Regular cardiac myocyte (primary cell): Measurements from ENCODE around the gene SLC5A9. TPM values are rescaled to one million over a fixed set of nuclear protein-coding genes. Genes with fewer than 3 reads are reported as not detected.

Experiments used
- total RNA-seq: library from RNA; depleted of rRNA; stranded (reverse); fragments of >200 nt; gene quantifications from 2 replicates; pipeline ENCODE4 v1.2.3, GENCODE V29; 2014

Gene SLC5A9
- total RNA-seq: not detected in 2 replicates

DNA sequence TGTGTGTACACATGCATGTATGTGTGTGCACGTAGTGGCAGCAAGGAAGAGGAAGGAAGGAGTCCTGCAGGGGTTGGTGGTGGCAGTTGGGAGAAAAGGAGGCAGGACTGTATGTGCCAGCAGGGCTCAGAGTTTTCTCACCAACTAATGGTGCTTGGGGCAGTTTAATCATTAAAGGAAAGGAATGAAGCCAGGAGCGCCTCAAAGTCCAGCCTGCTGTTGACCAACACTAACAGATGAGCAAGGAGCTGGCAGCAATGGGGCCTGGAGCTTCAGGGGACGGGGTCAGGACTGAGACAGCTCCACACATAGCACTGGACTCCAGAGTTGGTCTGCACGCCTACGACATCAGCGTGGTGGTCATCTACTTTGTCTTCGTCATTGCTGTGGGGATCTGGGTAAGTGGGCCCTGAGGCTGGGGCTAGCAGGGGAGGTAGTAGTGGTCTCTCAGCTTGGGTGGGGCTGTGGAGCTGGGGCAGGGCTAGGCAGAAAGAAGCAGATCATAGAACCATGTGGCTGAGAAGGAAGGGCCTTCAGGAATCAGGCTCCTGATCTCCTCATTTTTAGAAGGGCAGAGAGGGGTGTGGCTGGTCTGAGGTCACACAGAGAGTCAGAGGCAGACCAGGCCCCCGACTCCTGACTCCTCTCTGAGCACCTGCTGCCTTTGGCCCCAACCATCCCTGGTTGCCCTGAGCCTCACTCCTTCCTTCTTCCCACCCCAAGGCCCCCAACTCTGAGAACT, at the start of gene SLC5A9:
SLC5A9 (plus strand) TSS at position 216 of the 742 bp plus-strand sequence; CDS start at position 237, 21 bp downstream.

Other genes starting within 250 kb of the SLC5A9 start
- under 0.01 and 0.28 TPM in 2 replicates for gene TRABD2B, start 225.3 kb upstream of the SLC5A9 start, total RNA-seq
- 2.1 and 4.8 TPM in 2 replicates for gene SPATA6, start 249.5 kb downstream of the SLC5A9 start, total RNA-seq